Measurements from ENCODE around the gene C9orf72. TPM values are rescaled to one million over a fixed set of nuclear protein-coding genes. Genes with fewer than 3 reads are reported as not detected.

Gene C9orf72
- total and polyA plus RNA-seq, 7 donors = 6.4 to 28.0 (median 21.0) TPM

DNA sequence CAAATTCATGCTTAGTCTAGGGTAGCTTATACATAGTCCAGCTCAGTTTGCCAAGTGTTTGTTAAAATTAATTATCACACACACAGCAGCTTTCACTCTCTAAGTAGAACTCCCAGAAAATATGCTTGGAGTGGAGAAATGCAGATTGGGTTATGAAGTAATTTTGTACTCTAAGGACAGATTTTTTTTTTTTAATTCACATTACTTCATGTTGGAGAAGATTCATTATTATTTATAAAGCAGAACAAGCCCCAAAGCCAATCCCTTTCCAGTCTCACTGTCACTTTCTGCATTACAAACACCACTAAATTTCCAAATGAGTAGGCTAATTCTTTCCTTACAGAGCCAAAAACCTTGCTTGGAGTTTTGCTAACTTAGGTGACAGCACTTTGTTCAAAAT is 11.7 kb upstream of the C9orf72 start:
- Histone ChIP-seq H3K36me3 (no peaks in the 10 kb centered on the region), H3K9me3 (no peaks in the 10 kb centered on the region), H3K27ac (no peak overlapping the region), H3K27me3 (no peaks in the 10 kb centered on the region), H3K4me1 (no peaks in the 10 kb centered on the region), H3K4me3 (no peak overlapping the region)
- intact Hi-C loops (cut with DNase I) = no loop called here
- TF ChIP-seq, protein P1, sequence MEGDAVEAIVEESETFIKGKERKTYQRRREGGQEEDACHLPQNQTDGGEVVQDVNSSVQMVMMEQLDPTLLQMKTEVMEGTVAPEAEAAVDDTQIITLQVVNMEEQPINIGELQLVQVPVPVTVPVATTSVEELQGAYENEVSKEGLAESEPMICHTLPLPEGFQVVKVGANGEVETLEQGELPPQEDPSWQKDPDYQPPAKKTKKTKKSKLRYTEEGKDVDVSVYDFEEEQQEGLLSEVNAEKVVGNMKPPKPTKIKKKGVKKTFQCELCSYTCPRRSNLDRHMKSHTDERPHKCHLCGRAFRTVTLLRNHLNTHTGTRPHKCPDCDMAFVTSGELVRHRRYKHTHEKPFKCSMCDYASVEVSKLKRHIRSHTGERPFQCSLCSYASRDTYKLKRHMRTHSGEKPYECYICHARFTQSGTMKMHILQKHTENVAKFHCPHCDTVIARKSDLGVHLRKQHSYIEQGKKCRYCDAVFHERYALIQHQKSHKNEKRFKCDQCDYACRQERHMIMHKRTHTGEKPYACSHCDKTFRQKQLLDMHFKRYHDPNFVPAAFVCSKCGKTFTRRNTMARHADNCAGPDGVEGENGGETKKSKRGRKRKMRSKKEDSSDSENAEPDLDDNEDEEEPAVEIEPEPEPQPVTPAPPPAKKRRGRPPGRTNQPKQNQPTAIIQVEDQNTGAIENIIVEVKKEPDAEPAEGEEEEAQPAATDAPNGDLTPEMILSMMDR (IDR thresholded peaks at IDR 0.05) = no peak
- no peak for TF ChIP-seq EP300 (IDR thresholded peaks at IDR 0.05)
- TF ChIP-seq POLR2A (IDR thresholded peaks at IDR 0.05) = no peak
- no peak for TF ChIP-seq POLR2AphosphoS5 (IDR thresholded peaks at IDR 0.05)
- DNase-seq = no peak

DNA sequence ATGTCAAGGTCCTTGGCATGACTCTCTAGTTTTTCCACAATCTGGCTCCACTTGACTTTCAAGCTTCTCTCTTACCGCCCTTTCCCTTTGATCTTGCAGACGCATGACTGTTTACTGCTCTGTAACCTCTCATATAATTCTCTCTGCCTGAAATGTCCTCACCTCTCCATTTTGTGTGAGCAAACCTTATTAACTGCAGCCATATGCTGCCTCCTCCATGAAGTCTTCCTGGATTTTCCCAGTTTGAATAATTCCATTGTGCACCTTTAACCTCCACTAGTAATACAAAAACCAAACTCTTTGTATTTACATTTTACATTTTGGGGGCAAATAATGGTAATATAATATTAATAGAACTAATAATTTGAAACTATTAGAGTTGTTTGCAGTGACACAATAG is 9.5 kb upstream of the C9orf72 start:
- H3K4me3 ChIP-seq = no peak overlapping the region
- no peaks in the 10 kb centered on the region for H3K36me3 ChIP-seq
- H3K27me3 ChIP-seq = no peaks in the 10 kb centered on the region
- TF ChIP-seq POLR2A (IDR thresholded peaks at IDR 0.05) (no peak), POLR2AphosphoS5 (IDR thresholded peaks at IDR 0.05) (no peak), EP300 (IDR thresholded peaks at IDR 0.05) (no peak)
- TF ChIP-seq, protein P1 (IDR thresholded peaks at IDR 0.05) = no peak
- 47 to 65% methylated on average over 2 of the region's 2 CpGs for WGBS, 2 donors
- H3K27ac ChIP-seq = no peak overlapping the region
- no peaks in the 10 kb centered on the region for H3K4me1 ChIP-seq
- no peak for DNase-seq
- H3K9me3 ChIP-seq = no peaks in the 10 kb centered on the region
- intact Hi-C loops (cut with DNase I) = no loop called here

DNA sequence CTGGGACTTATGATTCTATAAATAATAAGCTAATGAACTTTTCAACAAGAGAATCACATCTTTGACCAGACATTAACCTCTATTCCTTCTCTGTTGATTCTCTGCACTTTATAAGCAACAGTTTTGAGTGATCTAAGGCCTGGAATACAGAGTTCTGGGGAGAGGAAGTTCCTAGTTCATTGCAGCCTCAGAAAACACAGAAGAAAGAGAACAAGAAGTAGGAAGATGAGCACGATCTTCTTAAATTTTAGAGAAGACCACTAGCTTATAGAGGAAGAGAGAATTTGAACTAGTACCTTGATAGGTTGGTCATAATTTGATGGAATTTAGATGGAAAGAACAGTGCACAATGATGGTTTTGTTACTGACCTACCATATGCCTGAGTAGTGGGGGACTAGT is 8.5 kb upstream of the C9orf72 start:
- WGBS, 2 donors = 80 to 89% methylated on average over 1 of the region's 1 CpG
- Histone ChIP-seq H3K9me3 (no peaks in the 10 kb centered on the region), H3K27ac (no peak overlapping the region), H3K27me3 (no peaks in the 10 kb centered on the region), H3K36me3 (no peaks in the 10 kb centered on the region), H3K4me1 (no peaks in the 10 kb centered on the region), H3K4me3 (no peak overlapping the region)
- DNase-seq = no peak
- TF ChIP-seq POLR2AphosphoS5 (IDR thresholded peaks at IDR 0.05) = no peak
- no peak for TF ChIP-seq EP300 (IDR thresholded peaks at IDR 0.05)
- TF ChIP-seq POLR2A (IDR thresholded peaks at IDR 0.05) = no peak
- TF ChIP-seq, protein P1 (IDR thresholded peaks at IDR 0.05) = no peak
- intact Hi-C loops (cut with DNase I) = no loop called here

DNA sequence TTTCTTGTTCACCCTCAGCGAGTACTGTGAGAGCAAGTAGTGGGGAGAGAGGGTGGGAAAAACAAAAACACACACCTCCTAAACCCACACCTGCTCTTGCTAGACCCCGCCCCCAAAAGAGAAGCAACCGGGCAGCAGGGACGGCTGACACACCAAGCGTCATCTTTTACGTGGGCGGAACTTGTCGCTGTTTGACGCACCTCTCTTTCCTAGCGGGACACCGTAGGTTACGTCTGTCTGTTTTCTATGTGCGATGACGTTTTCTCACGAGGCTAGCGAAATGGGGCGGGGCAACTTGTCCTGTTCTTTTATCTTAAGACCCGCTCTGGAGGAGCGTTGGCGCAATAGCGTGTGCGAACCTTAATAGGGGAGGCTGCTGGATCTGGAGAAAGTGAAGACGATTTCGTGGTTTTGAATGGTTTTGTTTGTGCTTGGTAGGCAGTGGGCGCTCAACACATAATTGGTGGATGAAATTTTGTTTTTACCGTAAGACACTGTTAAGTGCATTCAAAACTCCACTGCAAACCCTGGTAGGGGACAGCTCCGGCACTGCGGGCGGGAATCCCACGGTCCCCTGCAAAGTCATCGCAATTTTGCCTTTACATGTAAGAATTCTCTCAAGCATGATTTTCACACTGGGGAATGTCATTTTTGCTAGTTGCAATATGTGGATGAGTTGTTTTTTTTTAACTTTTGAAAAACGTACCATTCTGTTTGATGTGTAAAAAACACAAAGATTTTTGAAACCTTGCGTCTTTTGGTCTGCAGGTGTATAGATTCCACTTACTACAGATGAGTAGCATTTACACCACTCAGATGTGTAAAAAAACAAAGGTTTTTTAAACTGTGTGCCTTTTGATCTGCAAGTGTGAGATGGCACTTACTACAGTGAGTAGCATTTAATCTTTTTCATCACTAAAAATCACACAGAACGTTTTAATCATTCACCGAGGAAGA is 631 bp upstream of the C9orf72 start:
- 1% methylated on average over 35 of the region's 35 CpGs for WGBS, 2 donors

More for the DNA sequence above, 631 bp upstream of the C9orf72 start:
- intact Hi-C loops (cut with DNase I) = loop anchor here (2.0 to 10.0 kb wide), 5 partner anchors 33 to 1899 kb away; partner anchors contain the start of genes CAAP1, IFT74, MOB3B and TUSC1
- peak overlapping the region; percentile 75 to 93 (median 80) for H3K4me3 ChIP-seq
- no peaks in the 10 kb centered on the region for H3K9me3 ChIP-seq
- peak overlapping the region; percentile 96 to 100 (median 98) for H3K27ac ChIP-seq
- H3K4me1 ChIP-seq = peaks cover 3 to 32% (median 16%) of the 10 kb centered on the region in 4 donors
- no peaks in the 10 kb centered on the region for H3K36me3 ChIP-seq
- peak; percentile 99 for DNase-seq
- H3K27me3 ChIP-seq = no peaks in the 10 kb centered on the region
- TF ChIP-seq EP300 (IDR thresholded peaks at IDR 0.05) = peak; percentile 95 to 99 (median 97)
- TF ChIP-seq POLR2A (IDR thresholded peaks at IDR 0.05) = peak; percentile 76 to 81
- TF ChIP-seq, protein P1 (IDR thresholded peaks at IDR 0.05) = peak in 1 of 4 experiments; percentile 15
- peak; percentile 92 to 97 (median 96) for TF ChIP-seq POLR2AphosphoS5 (IDR thresholded peaks at IDR 0.05)
